D341Med (cell line): ENCODE measurements around the gene TBK1.
A peak's percentile ranks its signal among the peaks of the same experiment; 100 is the strongest.

Experiments
- DNase-seq: peaks from one replicate; pipeline ENCODE4 v3.0.0; 2012; ENCODE audit warnings: low spot score

TBK1 gene

GRCh38 chr12:64451687-64452558 is at the start of gene TBK1:
TSS of gene TBK1 (plus strand) at chr12:64452120. CDS start at chr12:64455871, 3,751 bp downstream.
- DNase-seq, result peak; percentile 92

GRCh38 chr12:64402181-64402580 is 49.7 kb upstream of the TBK1 start:
- no peak for DNase-seq

GRCh38 chr12:64403707-64404469 is 48.0 kb upstream of the TBK1 start, which contains the start of gene XPOT:
TSS of gene XPOT (plus strand) at chr12:64404392. CDS start at chr12:64410036, 5,644 bp downstream.
- DNase-seq, result peak; percentile 97

- DNase-seq, result peak; percentile 78
Observed at GRCh38 chr12:64404470-64405256, 47.3 kb upstream of the TBK1 start.

- peak; percentile 36 for DNase-seq
Observed at GRCh38 chr12:64407342-64408223, 44.3 kb upstream of the TBK1 start.

- no peak for DNase-seq
Observed at GRCh38 chr12:64411427-64411826, 40.5 kb upstream of the TBK1 start.

GRCh38 chr12:64412459-64412858 is 39.5 kb upstream of the TBK1 start:
- DNase-seq, result no peak

GRCh38 chr12:64413884-64414283 is 38.0 kb upstream of the TBK1 start:
- DNase-seq, result no peak

- no peak for DNase-seq
Observed at GRCh38 chr12:64418209-64418608, 33.7 kb upstream of the TBK1 start.

- DNase-seq, result no peak
Observed at GRCh38 chr12:64419696-64420095, 32.2 kb upstream of the TBK1 start.

- DNase-seq, result no peak
Observed at GRCh38 chr12:64427988-64428387, 23.9 kb upstream of the TBK1 start.

GRCh38 chr12:64428956-64429355 is 23.0 kb upstream of the TBK1 start:
- no peak for DNase-seq

- DNase-seq, result no peak
Observed at GRCh38 chr12:64430886-64431285, 21.0 kb upstream of the TBK1 start.

- no peak for DNase-seq
Observed at GRCh38 chr12:64431791-64432190, 20.1 kb upstream of the TBK1 start.

GRCh38 chr12:64433915-64434314 is 18.0 kb upstream of the TBK1 start:
- no peak for DNase-seq

- no peak for DNase-seq
Observed at GRCh38 chr12:64440100-64440499, 11.8 kb upstream of the TBK1 start.

GRCh38 chr12:64445490-64445889 is 6.4 kb upstream of the TBK1 start:
- no peak for DNase-seq

- no peak for DNase-seq
Observed at GRCh38 chr12:64446295-64446694, 5.6 kb upstream of the TBK1 start.

GRCh38 chr12:64450057-64450640 is 1.8 kb upstream of the TBK1 start:
- DNase-seq, result no peak

GRCh38 chr12:64450711-64451486 is 1.0 kb upstream of the TBK1 start:
- DNase-seq, result peak; percentile 52
